Psoas muscle (tissue), 8 donors: ENCODE results near the gene UHRF2. TPM values are rescaled to one million over a fixed set of nuclear protein-coding genes. Genes with fewer than 3 reads are reported as not detected.

Experiments used
- ATAC-seq, 4 donors: fragments of 200-7000 bp; cut with Tn5 transposase; one replicate each; pipeline ENCODE4 v1.9.1; 2020; ENCODE audit warnings: moderate library complexity in 3 of 4, mild to moderate bottlenecking in 2 of 4
- DNase-seq, 2 donors: peaks; one replicate each; pipeline ENCODE4 v3.0.0-alpha.2; 2020
- H3K27ac ChIP-seq: fragments of 200-600 bp; one replicate; pipeline ENCODE4 v1.8.0; 2022
- H3K27me3 ChIP-seq, 3 donors: fragments of 200-600 bp in 1 of 3; one replicate each; pipeline versions ENCODE4 v1.6.1 to v1.8.0; 2013 to 2022; ENCODE audit warnings: low read length in 2 of 3, mild to moderate bottlenecking in 2 of 3, moderate library complexity in 1 of 3; ENCODE audit not compliant: insufficient read depth in 3 of 3
- H3K36me3 ChIP-seq, 2 donors: fragments of 200-600 bp in 1 of 2; one replicate each; pipeline versions ENCODE4 v1.6.1 to v1.8.0; 2013 to 2022; ENCODE audit warnings: low read depth in 1 of 2, mild to moderate bottlenecking in 1 of 2, moderate library complexity in 1 of 2; ENCODE audit not compliant: insufficient read depth in 1 of 2
- H3K4me1 ChIP-seq: fragments of 200-600 bp; one replicate; pipeline ENCODE4 v1.8.0; 2022
- H3K4me3 ChIP-seq: fragments of 200-600 bp; one replicate; pipeline ENCODE4 v1.8.0; 2022; ENCODE audit warnings: mild to moderate bottlenecking
- H3K9me3 ChIP-seq: fragments of 200-600 bp; one replicate; pipeline ENCODE4 v1.8.0; 2022
- WGBS, 3 donors: extraction: QIAGEN DNeasy Blood & Tissue Kit; methylation state at CpG; one replicate each; pipeline versions ENCODE4 v1.1.6 to v1.1.7; 2013; 5-methylcytosine and 5-hydroxymethylcytosine counted together
- intact Hi-C, 2 donors: fragments of 100-400 bp; cut with DNase I; formaldehyde crosslinking; loops; one replicate each; pipeline versions ENCODE4 v1.11.0 to v1.14.2; 2022
- polyA plus RNA-seq, 3 donors: library from polyadenylated mRNA; stranded (reverse); fragments of 200-250 nt; gene quantifications; one replicate each; pipeline ENCODE4 v1.2.3, GENCODE V29; 2013
- total RNA-seq, 4 donors: library from RNA; stranded (reverse); fragmentation: NEBNext Ultra II Directional in 2 of 4; extraction: Animal tissue kit (Norgen Biotek cat#: 25700) in 2 of 4; gene quantifications; one replicate each; pipeline versions ENCODE4 v1.2.1 to v1.2.4, GENCODE V29; 2021 to 2023
- TF ChIP-seq, protein P1 (sequence below): fragments of 200-600 bp; IDR thresholded peaks from one replicate; pipeline ENCODE4 v1.8.0; 2022; ENCODE audit warnings: antibody characterized with exemption
- donor health status: healthy with polysubstance abuse.
- donor health status: DM: no; HTN: no; CAD: no; lungs with moderate emphysema.
- donor health status: Bipolar disorder and iron deficiency.
- donor health status: healthy.
- donor health status: DM: yes; HTN: yes; CAD: no.
- donor health status: DM: no; HTN: no; CAD: no.
- donor health status: DM: no; HTN: no; CAD: no.
- donor health status: DM: yes; HTN: yes; CAD: no.

Gene UHRF2
- total and polyA plus RNA-seq, 7 donors, result 11.2 to 18.2 (median 13.0) TPM

DNA sequence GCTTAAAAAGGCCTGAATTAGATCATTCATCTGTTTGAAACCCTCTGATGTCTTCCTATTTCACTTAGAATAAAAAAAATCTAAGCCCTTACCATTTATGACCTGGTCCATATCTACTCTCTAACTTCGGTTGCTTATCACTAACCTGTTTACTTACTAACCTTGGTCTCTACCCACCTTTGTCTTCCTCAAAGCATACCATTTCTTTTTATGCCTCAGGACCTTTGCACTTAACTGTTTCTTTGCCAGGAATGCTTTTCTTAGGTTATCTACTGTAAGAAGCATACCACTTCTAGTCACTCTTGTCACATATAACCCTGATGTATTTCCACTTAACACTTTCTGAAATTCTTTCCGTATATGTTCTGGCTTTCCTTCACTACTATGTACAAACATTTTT, 67.0 kb downstream of the UHRF2 start:
- no peaks in the 10 kb centered on the region for H3K27me3 ChIP-seq
- H3K4me1 ChIP-seq, result no peaks in the 10 kb centered on the region
- intact Hi-C loops, result no loop called here
- DNase-seq, result no peak
- TF ChIP-seq, protein P1, sequence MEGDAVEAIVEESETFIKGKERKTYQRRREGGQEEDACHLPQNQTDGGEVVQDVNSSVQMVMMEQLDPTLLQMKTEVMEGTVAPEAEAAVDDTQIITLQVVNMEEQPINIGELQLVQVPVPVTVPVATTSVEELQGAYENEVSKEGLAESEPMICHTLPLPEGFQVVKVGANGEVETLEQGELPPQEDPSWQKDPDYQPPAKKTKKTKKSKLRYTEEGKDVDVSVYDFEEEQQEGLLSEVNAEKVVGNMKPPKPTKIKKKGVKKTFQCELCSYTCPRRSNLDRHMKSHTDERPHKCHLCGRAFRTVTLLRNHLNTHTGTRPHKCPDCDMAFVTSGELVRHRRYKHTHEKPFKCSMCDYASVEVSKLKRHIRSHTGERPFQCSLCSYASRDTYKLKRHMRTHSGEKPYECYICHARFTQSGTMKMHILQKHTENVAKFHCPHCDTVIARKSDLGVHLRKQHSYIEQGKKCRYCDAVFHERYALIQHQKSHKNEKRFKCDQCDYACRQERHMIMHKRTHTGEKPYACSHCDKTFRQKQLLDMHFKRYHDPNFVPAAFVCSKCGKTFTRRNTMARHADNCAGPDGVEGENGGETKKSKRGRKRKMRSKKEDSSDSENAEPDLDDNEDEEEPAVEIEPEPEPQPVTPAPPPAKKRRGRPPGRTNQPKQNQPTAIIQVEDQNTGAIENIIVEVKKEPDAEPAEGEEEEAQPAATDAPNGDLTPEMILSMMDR, result no peak
- WGBS, 3 donors, result 86 to 93% (median 90%) methylated on average over 2 of the region's 2 CpGs
- no peak for ATAC-seq
- H3K36me3 ChIP-seq, result peaks cover 5 to 75% of the 10 kb centered on the region in 2 donors
- H3K9me3 ChIP-seq, result no peaks in the 10 kb centered on the region
- H3K27ac ChIP-seq, result no peak overlapping the region
- H3K4me3 ChIP-seq, result no peak overlapping the region

DNA sequence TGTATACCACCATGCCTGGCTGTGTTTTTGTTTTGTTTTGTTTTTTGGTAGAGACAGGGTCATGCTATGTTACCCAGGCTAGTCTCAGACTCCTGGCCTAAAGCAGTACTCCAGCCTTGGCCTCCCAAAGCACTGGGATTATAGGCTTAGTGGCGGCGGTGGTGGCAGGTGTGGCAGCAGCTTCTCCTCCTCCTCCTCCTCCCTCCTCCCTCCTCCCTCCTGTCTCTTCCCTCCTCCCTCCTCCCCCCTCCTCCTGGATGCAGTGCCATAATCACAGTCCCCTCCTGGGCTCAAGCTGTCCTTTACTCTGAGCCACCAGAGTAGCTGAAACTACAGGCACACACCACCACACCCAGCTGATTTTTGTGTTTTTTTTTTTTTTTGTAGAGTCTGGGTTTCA, 71.2 kb downstream of the UHRF2 start:
- DNase-seq (no peak), ATAC-seq (no peak)
- H3K9me3 ChIP-seq, result no peaks in the 10 kb centered on the region
- no peaks in the 10 kb centered on the region for H3K27me3 ChIP-seq
- WGBS, 3 donors, result 34 to 56% (median 38%) methylated on average over 2 of the region's 2 CpGs
- TF ChIP-seq, protein P1, result no peak
- intact Hi-C loops, result no loop called here
- H3K4me1 ChIP-seq, result no peaks in the 10 kb centered on the region
- H3K4me3 ChIP-seq, result no peak overlapping the region
- H3K27ac ChIP-seq, result no peak overlapping the region
- H3K36me3 ChIP-seq, result peaks cover 5 to 93% of the 10 kb centered on the region in 2 donors

DNA sequence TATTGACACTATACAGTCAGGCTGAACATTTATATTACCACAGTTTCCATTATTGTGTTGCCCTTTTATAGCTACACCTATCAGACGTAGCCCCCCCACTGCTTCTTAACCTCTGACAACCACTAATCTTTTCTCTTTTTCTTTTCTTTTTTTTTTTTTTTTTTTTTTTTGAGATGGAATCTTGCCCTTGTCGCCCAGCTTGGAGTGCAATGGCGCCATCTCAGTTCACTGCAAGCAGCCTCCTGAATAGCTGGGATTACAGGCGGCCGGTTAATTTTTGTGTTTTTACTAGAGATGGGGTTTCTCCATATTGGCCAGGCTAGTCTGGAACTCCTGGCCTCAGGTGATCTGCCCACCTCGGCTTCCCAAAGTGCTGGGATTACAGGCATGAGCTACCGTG, 75.4 kb downstream of the UHRF2 start:
- Histone ChIP-seq H3K36me3 (peaks cover 0 to 72% of the 10 kb centered on the region in 2 donors), H3K4me1 (no peaks in the 10 kb centered on the region), H3K4me3 (no peak overlapping the region), H3K27ac (no peak overlapping the region), H3K9me3 (no peaks in the 10 kb centered on the region), H3K27me3 (no peaks in the 10 kb centered on the region)
- no peak for ATAC-seq
- DNase-seq, result no peak
- TF ChIP-seq, protein P1, result no peak
- intact Hi-C loops, result no loop called here
- 95 to 97% (median 95%) methylated on average over 7 of the region's 7 CpGs for WGBS, 3 donors

DNA sequence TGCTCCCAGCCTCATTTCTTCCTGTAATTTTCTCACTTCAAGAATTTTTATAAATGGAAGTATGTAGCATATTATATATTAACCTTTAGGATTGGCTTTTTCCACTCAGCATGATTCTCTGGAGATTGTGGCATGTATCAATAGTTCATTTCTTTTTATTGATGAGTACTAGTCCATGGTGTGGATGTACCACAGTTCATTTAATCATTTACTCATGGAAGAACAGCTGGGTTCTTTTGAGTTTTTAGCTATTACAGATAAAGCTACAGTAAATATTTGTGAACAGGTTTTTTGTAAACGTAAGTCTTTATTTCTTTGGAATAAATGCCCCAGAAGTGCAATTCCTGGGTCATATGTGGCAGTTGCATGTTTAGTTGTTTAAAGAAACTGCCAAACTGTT, 76.1 kb downstream of the UHRF2 start:
- Histone ChIP-seq H3K9me3 (no peaks in the 10 kb centered on the region), H3K36me3 (peaks cover 0 to 72% of the 10 kb centered on the region in 2 donors), H3K4me1 (no peaks in the 10 kb centered on the region), H3K4me3 (no peak overlapping the region), H3K27ac (no peak overlapping the region), H3K27me3 (no peaks in the 10 kb centered on the region)
- DNase-seq (no peak), ATAC-seq (no peak)
- TF ChIP-seq, protein P1, result no peak
- WGBS, 3 donors, result 99 to 100% (median 100%) methylated on average over 1 of the region's 1 CpG
- intact Hi-C loops, result no loop called here

DNA sequence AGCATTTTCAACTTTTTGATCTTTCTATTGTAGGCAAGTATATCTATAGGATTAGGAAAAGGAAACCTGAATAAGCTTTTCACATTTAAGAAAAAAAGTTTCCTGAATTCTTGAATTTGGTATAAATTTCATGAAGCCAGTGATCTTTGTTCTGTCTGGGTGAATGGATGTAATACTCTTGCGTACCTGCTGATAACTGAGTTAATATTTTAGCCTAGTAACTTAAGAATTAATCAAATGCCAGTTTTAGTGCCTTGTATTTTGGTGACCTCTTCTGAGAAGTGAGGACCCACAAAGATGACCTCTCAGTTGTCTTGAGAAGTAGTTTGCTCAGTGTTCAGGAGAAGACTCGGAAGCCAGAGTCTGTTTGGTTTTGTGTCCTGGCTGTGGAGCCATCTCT, 77.9 kb downstream of the UHRF2 start:
- DNase-seq (no peak), ATAC-seq (no peak)
- TF ChIP-seq, protein P1, result no peak
- Histone ChIP-seq H3K9me3 (no peaks in the 10 kb centered on the region), H3K4me3 (no peak overlapping the region), H3K4me1 (no peaks in the 10 kb centered on the region), H3K27me3 (no peaks in the 10 kb centered on the region), H3K27ac (no peak overlapping the region), H3K36me3 (peaks cover 0 to 76% of the 10 kb centered on the region in 2 donors)
- WGBS, 3 donors, result 98 to 100% (median 99%) methylated on average over 2 of the region's 2 CpGs
- intact Hi-C loops, result no loop called here
